Placental pericyte (primary cell): ENCODE results near the gene SKOR2. TPM values are rescaled to one million over a fixed set of nuclear protein-coding genes. Genes with fewer than 3 reads are reported as not detected.

Source experiments
- small RNA-seq: library from RNA; depleted of rRNA; stranded (forward); fragments of <200 nt; gene quantifications from one replicate; pipeline ENCODE3, GENCODE V24; 2012; ENCODE audit warnings: low replicate concordance
- total RNA-seq: library from RNA; depleted of rRNA; stranded (reverse); fragments of >200 nt; gene quantifications from 2 replicates; pipeline ENCODE4 v1.2.3, GENCODE V29; 2012

Gene SKOR2, protein sequence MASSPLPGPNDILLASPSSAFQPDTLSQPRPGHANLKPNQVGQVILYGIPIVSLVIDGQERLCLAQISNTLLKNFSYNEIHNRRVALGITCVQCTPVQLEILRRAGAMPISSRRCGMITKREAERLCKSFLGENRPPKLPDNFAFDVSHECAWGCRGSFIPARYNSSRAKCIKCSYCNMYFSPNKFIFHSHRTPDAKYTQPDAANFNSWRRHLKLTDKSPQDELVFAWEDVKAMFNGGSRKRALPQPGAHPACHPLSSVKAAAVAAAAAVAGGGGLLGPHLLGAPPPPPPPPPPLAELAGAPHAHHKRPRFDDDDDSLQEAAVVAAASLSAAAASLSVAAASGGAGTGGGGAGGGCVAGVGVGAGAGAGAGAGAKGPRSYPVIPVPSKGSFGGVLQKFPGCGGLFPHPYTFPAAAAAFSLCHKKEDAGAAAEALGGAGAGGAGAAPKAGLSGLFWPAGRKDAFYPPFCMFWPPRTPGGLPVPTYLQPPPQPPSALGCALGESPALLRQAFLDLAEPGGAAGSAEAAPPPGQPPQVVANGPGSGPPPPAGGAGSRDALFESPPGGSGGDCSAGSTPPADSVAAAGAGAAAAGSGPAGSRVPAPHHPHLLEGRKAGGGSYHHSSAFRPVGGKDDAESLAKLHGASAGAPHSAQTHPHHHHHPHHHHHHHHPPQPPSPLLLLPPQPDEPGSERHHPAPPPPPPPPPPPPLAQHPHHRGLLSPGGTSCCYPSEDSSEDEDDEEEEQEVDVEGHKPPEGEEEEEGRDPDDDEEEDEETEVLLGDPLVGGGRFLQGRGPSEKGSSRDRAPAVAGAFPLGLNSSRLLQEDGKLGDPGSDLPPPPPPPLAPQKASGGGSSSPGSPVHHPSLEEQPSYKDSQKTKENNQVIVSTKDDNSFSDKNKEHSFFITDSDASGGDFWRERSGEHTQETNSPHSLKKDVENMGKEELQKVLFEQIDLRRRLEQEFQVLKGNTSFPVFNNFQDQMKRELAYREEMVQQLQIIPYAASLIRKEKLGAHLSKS
- total RNA-seq = not detected in 2 replicates

DNA sequence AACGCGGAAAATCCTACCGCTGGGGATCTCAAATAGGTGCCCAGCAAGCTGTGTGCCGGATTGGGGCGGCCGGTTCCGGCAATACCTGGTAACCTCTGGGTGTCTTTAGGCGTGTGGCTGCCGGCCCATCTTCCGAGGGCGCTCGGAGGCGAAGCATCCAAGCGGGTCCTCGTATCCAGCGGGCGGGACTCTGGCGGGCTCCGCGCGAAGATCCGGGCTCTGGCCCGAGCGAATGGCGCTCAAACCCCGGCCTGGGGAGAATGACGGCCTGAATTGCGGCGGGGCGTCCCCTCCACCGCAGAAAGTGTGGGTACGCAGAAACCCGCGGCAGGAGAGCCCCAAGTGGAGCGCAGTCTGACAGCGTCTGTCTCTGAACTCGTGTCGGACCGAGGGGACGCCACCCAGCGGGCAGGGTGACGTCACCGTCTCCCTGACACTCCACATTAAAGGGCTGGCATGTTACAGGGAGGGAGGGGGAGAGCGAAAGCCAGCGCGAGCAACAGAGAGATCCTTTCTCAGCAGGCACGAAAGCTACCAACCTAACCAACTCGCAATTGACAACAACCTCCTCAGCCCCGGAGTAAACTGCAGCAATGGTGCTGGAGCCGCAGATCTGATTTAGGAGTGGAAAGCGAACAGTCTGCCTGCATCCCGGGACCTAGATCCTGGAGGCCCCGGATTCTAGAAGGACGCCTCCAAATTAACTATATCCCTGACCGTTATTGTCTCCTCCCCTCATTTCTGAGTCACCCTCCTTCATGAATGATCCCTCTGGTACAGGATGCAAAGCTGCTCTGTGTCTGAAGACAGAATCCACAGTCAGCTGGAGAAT lies at the start of gene SKOR2:
Gene SKOR2, minus strand, starts transcription at position 372 of the 832 bp plus-strand sequence. CDS start 2,477 bp downstream, outside the sequence.

DNA sequence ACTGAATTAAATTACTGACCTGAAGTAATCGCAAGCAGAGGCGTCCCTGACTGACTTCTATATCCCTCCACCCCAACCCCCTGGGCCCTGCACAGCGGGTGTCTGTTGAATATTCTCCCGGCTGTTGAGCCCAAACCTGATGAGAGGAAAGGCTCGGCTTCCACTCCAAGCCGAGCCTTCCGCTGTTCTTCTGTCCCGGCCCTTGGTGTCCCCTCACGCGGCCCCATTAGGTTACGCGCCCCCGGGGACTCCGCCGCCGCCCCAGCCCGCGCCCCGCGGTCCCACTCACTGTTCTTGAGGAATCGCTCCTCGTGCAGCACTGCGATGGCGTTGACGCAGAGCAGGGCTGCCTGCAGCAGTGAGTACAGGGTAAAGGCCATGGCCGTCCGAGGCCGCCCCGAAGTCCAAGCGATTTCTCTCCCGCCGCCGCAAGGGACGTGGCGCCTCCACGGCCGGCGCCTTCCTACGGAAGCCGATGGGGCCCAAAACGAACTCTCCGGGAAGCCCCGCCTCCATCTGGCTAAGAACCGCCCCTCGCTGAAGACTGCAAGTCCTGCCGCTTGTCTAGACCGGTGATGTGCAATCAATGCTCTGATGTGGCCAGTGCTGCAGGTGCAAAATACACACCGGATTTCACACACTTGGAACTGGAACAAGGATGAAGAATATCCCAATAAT lies 75.4 kb downstream of the SKOR2 start, which contains the start of gene IER3IP1:
Gene IER3IP1, minus strand, starts transcription at position 467 of the 678 bp plus-strand sequence. Its CDS starts 87 bp downstream, at position 380.

Small RNA genes lying within 50 kb of the gene (small RNA-seq; reads per million reads assigned to genes)
- not detected for gene RNU6-1131P

Other genes with a start within 250 kb of the SKOR2 start
- not detected in 2 replicates for gene ELOA2, start 216.0 kb downstream of the SKOR2 start, total RNA-seq
- gene HDHD2, start 101.2 kb downstream of the SKOR2 start, total RNA-seq = 11.8 and 16.0 TPM in 2 replicates
- gene IER3IP1, start 75.3 kb downstream of the SKOR2 start, total RNA-seq = 18.2 and 23.9 TPM in 2 replicates